Activated CD4-positive, alpha-beta T cell treated with anti-CD3 and anti-CD28 coated beads, Interleukin-2, amount 10 ng/mL, durations not matched to agents 24 days and 14 days (primary cell): ENCODE measurements around the gene CD93. TPM values are rescaled to one million over a fixed set of nuclear protein-coding genes. Genes with fewer than 3 reads are reported as not detected.

Source experiments
- DNase-seq: peaks from one replicate; pipeline ENCODE4 v3.0.0; 2022
- H3K27ac Mint-ChIP-seq: one replicate; pipeline ENCODE4 v1.8.0; 2022; ENCODE audit warnings: mild to moderate bottlenecking, mixed read lengths
- H3K27me3 Mint-ChIP-seq: one replicate; pipeline ENCODE4 v1.8.0; 2022; ENCODE audit warnings: mixed read lengths
- H3K36me3 Mint-ChIP-seq: one replicate; pipeline ENCODE4 v1.8.0; 2022; ENCODE audit warnings: low read depth, mild to moderate bottlenecking, mixed read lengths
- H3K4me1 Mint-ChIP-seq: one replicate; pipeline ENCODE4 v1.8.0; 2021; ENCODE audit warnings: mixed read lengths
- H3K4me3 Mint-ChIP-seq: one replicate; pipeline ENCODE4 v1.8.0; 2022; ENCODE audit warnings: mild to moderate bottlenecking, moderate library complexity, mixed read lengths
- H3K9me3 Mint-ChIP-seq: one replicate; pipeline ENCODE4 v1.8.0; 2021; ENCODE audit warnings: mixed read lengths
- intact Hi-C: fragments of 100-400 bp; cut with micrococcal nuclease; formaldehyde crosslinking; loops from one replicate; pipeline ENCODE4 v1.15.1; 2023
- total RNA-seq: library from RNA; stranded (reverse); gene quantifications from 2 replicates; pipeline ENCODE4 v1.2.3, GENCODE V29; 2022

The CD93 gene
- total RNA-seq, 1 donor from 2014 or later: 1.5 TPM

DNA sequence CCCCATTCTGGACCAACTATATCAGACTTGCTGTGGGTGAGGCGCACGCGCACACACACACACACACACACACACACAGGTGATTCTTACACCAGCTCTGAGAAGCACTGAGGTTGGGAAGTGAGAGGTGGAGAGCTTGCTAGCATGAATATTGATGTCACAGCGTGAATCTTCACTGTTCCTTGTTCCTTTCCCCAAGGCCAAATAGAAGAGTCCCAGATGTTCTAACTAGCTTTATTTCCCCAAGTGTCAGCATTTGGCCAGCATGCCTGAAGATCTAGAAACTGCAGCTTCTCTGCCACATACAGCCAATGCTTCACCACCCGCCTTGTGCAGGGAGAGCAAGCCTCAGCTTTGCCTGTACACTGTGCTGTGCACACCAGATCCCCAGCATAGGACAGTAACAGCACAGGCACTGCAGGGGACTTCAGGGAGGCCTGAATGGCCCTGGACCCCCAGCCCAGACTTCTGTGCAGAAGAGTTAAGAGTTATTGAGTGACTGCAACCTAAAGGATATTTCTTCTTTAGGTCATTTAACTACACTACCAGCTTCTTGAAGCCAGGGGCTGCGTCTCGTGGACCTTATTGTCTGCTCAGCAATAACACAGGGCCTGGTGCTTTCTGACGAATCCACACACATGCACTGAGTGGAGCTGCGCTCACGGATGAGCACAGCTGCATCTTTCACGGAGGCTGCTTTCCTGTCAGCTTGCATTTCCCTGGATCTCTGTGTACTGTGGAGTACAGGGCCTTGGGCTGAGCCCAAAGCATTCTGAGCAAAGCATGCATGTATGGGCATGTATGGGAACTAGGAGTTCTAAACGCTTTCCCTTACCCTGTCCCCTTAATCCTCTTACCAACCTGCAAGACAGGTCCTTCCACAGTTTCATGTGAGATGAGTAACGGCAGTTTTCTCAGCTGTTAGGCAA, 13.9 kb upstream of the CD93 start:
- Mint-ChIP-seq H3K4me1 (no peaks in the 10 kb centered on the region), H3K27me3 (no peaks in the 10 kb centered on the region), H3K27ac (no peak overlapping the region), H3K9me3 (no peaks in the 10 kb centered on the region), H3K36me3 (no peaks in the 10 kb centered on the region), H3K4me3 (no peak overlapping the region)
- intact Hi-C loops: no loop called here
- no peak for DNase-seq

DNA sequence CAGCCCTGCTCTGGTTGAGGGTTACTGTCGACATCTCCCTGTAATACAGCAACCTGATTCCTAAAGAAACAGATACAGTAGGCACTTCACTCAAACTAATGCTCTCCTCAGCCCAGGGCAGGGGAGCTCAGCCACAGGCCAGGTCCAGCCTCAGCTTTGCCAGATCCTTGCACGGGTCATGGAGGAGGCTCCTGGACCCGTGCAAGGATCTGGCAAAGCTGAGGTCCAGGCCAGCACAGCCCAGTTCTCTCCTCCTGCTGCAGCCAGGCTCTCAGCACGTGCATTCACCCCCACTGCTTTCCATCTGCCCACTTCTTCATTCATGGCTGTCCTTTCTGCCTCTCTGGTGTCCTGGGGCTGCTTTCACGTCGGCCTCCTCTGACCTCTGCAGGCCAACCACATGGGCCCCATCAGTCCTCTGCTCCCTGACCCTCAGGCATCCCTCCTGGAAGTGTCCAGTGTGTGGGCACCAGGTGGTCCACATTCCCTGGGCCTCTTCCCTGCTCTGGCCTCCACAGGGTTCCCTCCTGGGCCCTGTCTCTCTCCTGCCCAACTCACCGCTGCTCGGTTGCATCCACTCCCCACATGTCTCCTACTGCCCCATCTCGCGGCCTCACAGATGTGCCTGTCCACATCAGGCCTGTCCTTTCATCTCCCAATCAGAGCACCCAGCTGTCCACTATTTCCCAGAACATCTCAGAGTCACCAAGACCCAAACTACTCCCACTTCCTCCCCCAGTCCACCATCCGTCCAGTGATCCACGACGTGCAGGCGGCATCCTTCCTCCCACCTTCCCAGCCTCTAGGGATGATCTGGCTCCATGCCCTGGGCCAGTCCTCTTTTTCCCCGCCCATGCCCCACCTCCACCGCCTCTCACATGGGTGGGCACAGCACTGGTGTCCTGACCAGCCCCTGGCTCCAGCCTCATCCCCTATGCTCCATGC, 11.8 kb upstream of the CD93 start:
- intact Hi-C loops: no loop called here
- Mint-ChIP-seq H3K27ac (no peak overlapping the region), H3K36me3 (no peaks in the 10 kb centered on the region), H3K27me3 (peaks cover 6% of the 10 kb centered on the region), H3K4me3 (no peak overlapping the region), H3K9me3 (no peaks in the 10 kb centered on the region), H3K4me1 (no peaks in the 10 kb centered on the region)
- DNase-seq: no peak

DNA sequence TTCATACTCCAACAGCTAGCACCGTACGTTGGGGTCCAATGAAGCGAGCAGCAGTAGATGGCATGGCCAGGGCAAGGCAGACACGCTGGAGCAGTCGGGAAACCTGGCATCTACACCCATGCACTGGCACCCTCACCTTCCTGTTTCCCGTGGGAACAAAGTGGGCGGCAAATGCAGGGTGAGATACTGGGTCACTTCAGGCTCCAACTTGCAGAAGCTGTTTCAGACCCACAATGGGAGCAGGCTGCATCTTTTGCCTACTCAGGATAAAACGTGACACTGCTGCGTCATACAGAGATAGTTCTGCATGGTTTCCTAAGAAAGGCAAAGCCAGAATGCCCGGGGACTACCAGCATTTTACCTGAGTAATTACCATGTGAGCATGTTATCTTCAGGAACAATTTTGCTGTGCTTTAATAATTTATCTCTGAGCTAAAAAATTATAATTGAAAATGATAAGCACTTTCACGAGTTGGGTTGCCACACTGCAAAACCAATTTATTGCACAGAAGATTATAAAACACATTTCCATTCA, 10.9 kb upstream of the CD93 start:
- Mint-ChIP-seq H3K4me3 (no peak overlapping the region), H3K36me3 (no peaks in the 10 kb centered on the region), H3K27me3 (peaks cover 6% of the 10 kb centered on the region), H3K4me1 (no peaks in the 10 kb centered on the region), H3K27ac (no peak overlapping the region), H3K9me3 (no peaks in the 10 kb centered on the region)
- intact Hi-C loops: no loop called here
- no peak for DNase-seq

GRCh38 chr20:23096097-23096496, 10.0 kb upstream of the CD93 start:
- no peak for DNase-seq
- H3K36me3 Mint-ChIP-seq: no peaks in the 10 kb centered on the region
- intact Hi-C loops: no loop called here
- no peaks in the 10 kb centered on the region for H3K4me1 Mint-ChIP-seq
- H3K27ac Mint-ChIP-seq: no peak overlapping the region
- H3K9me3 Mint-ChIP-seq: no peaks in the 10 kb centered on the region
- H3K27me3 Mint-ChIP-seq: peaks cover 6% of the 10 kb centered on the region
- no peak overlapping the region for H3K4me3 Mint-ChIP-seq

- no peak for DNase-seq
- Mint-ChIP-seq H3K4me1 (no peaks in the 10 kb centered on the region), H3K4me3 (no peak overlapping the region), H3K27me3 (peaks cover 6% of the 10 kb centered on the region), H3K9me3 (no peaks in the 10 kb centered on the region), H3K36me3 (no peaks in the 10 kb centered on the region), H3K27ac (no peak overlapping the region)
- intact Hi-C loops: no loop called here
These were observed 9.4 kb upstream of the CD93 start for GRCh38 chr20:23095499-23095898.

GRCh38 chr20:23094927-23095326, 8.8 kb upstream of the CD93 start:
- H3K4me3 Mint-ChIP-seq: no peak overlapping the region

DNA sequence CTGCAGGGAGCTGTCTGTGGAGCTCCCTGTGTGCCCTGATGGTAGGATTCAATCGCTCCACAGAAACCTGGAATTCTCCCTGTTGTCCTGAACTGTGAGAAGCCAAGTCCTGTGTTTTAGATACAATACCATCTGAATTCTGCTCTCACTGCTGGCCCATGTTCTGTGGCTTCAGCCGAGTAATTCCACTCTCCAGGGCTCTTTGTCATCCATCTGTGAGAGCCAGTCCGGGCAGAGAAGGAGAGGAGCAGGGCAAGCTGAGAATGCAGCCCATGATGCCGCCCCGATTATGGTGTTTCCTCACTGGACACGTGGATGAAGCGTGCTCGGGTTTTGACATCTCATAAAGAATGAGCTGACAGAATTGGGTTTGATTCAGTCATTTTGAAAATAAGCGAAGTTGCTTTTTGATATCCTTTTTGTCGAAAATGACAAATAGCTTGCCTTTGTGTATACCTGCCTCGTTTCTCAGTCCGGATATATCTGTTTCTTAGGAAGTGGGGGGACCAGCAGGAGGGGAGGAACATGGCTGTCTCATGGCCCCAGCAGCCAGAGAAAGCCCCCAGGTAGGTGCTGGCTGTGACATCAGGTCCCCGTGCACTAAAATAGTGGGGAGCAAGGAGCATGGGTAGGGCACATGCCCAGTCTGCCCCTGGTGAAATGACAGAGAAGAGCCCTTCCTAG, 8.2 kb upstream of the CD93 start:
- Mint-ChIP-seq H3K27ac (no peak overlapping the region), H3K4me3 (no peak overlapping the region), H3K27me3 (peaks cover 11% of the 10 kb centered on the region), H3K9me3 (no peaks in the 10 kb centered on the region), H3K4me1 (no peaks in the 10 kb centered on the region), H3K36me3 (no peaks in the 10 kb centered on the region)
- no peak for DNase-seq
- intact Hi-C loops: no loop called here

More at GRCh38 chr20:23094927-23095326, 8.8 kb upstream of the CD93 start:
- intact Hi-C loops: no loop called here
- Mint-ChIP-seq H3K27me3 (peaks cover 11% of the 10 kb centered on the region), H3K36me3 (no peaks in the 10 kb centered on the region), H3K27ac (no peak overlapping the region), H3K4me1 (no peaks in the 10 kb centered on the region), H3K9me3 (no peaks in the 10 kb centered on the region)
- DNase-seq: no peak

DNA sequence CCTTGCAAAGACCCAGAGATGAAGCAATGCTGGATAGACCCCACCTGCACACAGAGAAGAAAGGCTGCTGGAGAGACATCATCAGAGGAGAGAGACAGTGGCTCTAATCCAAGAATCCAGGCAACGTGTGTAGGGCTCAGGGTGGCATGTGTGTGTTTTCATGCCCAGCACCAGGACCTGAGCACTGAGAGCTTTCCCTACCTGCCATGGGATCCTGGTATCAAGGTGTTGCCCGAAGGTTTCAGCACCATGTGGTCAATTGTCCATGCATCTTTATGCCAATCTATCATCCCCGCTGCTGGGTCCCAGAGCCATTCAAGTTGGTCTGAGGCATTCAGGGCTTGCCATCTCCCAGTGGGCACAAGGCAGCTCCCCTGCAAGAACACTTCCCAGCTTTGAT, 7.5 kb upstream of the CD93 start:
- H3K27ac Mint-ChIP-seq: no peak overlapping the region

DNA sequence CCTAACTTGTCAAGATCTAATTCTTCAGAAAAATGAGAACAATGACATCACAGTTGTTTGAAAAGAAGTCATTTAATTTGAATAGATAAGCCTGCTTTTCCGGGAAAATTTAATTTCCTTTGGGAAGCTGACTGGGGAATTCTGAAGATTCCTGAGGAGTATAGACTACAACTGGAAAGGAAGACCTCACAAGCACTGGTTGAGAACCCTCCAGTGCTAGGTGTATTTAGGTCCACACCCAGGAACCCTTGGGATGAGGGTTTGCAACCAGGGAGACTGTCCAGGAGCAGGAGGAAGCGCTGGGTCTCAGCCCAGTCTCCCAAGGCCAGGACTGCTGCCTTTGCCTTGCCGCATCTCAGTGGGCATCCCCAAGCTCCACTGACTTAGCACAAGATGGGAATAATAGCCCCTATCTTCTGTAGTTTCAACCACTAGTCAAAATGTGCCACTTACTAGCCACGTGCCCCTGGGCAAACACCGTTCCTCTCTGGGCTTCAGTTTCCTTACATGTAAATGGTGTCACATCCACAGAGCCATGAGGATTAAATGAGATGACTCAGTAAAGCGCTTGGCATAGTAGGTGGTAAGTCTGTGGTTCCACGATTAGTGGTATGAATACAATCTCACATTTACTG, 6.9 kb upstream of the CD93 start:
- no peaks in the 10 kb centered on the region for H3K9me3 Mint-ChIP-seq
- intact Hi-C loops: no loop called here
- H3K27ac Mint-ChIP-seq: no peak overlapping the region
- peaks cover 11% of the 10 kb centered on the region for H3K27me3 Mint-ChIP-seq
- DNase-seq: no peak
- no peak overlapping the region for H3K4me3 Mint-ChIP-seq
- H3K36me3 Mint-ChIP-seq: no peaks in the 10 kb centered on the region
- no peaks in the 10 kb centered on the region for H3K4me1 Mint-ChIP-seq

More for the DNA sequence above, 7.5 kb upstream of the CD93 start:
- no peak for DNase-seq
- intact Hi-C loops: no loop called here
- H3K9me3 Mint-ChIP-seq: no peaks in the 10 kb centered on the region
- H3K4me3 Mint-ChIP-seq: no peak overlapping the region
- H3K36me3 Mint-ChIP-seq: no peaks in the 10 kb centered on the region
- no peaks in the 10 kb centered on the region for H3K4me1 Mint-ChIP-seq
- H3K27me3 Mint-ChIP-seq: peaks cover 11% of the 10 kb centered on the region

GRCh38 chr20:23092384-23092756, 6.2 kb upstream of the CD93 start:
- Mint-ChIP-seq H3K27me3 (peaks cover 11% of the 10 kb centered on the region), H3K27ac (no peak overlapping the region), H3K9me3 (no peaks in the 10 kb centered on the region), H3K4me3 (no peak overlapping the region), H3K4me1 (peaks cover 3% of the 10 kb centered on the region), H3K36me3 (no peaks in the 10 kb centered on the region)
- intact Hi-C loops: no loop called here
- no peak for DNase-seq

DNA sequence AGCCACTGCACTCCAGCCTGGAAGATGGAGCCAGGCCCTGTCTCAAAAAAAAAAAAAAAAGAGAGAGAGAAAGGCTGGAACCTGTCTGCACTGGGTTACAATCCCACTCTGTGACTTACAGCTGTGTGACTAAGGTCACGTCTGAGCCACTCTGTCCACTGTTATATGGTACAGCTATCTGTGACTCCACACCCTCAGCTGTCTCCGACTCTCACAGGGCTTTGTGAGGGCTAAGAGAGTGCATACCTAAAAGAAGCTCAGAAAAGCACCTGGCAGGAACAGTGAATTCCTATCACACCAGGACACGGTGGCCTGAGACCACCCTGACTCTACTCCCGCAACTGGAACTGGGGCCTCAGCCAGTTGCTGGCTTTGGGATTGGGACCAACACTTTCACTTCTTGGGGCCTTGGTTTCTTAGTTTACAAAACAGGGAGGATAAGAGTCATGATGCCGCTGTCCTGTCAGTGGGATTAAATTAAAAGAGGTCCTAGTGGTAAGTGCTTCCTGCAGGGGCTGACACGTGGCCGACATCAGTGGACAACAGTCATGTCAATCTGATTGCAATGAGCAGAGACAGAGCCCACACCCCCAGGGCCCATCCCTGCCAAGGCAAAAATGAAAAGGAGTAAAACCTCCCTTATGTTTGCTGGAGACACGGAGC, 5.7 kb upstream of the CD93 start:
- H3K4me1 Mint-ChIP-seq: peaks cover 5% of the 10 kb centered on the region

GRCh38 chr20:23090878-23091277, 4.8 kb upstream of the CD93 start:
- intact Hi-C loops: no loop called here
- peaks cover 11% of the 10 kb centered on the region for H3K27me3 Mint-ChIP-seq
- H3K4me1 Mint-ChIP-seq: peaks cover 12% of the 10 kb centered on the region
- no peaks in the 10 kb centered on the region for H3K9me3 Mint-ChIP-seq
- H3K4me3 Mint-ChIP-seq: no peak overlapping the region
- no peak for DNase-seq
- H3K27ac Mint-ChIP-seq: no peak overlapping the region
- no peaks in the 10 kb centered on the region for H3K36me3 Mint-ChIP-seq

More for the DNA sequence above, 5.7 kb upstream of the CD93 start:
- Mint-ChIP-seq H3K36me3 (no peaks in the 10 kb centered on the region), H3K27me3 (peaks cover 11% of the 10 kb centered on the region), H3K4me3 (no peak overlapping the region), H3K27ac (no peak overlapping the region), H3K9me3 (no peaks in the 10 kb centered on the region)
- intact Hi-C loops: no loop called here
- DNase-seq: no peak

DNA sequence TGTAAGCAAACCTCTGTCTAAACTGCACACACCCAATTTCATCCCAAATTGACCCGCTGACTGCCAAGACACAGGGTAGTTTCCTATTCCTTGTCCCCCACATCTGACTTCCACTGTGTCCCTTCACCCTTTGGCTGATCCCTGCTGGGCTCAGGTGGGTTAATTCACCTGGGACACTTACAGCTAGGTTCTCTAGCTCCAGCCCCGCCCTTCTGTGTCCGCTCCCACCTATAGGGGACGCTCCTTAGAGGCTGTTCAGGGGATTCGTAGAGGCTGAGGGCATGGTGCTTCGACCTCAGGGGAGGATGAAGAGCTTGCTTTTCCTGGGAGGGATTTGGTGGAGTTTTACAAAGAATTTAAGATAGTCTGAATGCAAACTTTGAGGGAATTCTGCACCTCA, 4.0 kb upstream of the CD93 start:
- Mint-ChIP-seq H3K9me3 (no peaks in the 10 kb centered on the region), H3K27ac (no peak overlapping the region), H3K4me3 (no peak overlapping the region), H3K27me3 (peaks cover 11% of the 10 kb centered on the region), H3K4me1 (peaks cover 12% of the 10 kb centered on the region), H3K36me3 (no peaks in the 10 kb centered on the region)
- intact Hi-C loops: no loop called here
- no peak for DNase-seq
